ENCODE results near the gene CSMD2.

DNA sequence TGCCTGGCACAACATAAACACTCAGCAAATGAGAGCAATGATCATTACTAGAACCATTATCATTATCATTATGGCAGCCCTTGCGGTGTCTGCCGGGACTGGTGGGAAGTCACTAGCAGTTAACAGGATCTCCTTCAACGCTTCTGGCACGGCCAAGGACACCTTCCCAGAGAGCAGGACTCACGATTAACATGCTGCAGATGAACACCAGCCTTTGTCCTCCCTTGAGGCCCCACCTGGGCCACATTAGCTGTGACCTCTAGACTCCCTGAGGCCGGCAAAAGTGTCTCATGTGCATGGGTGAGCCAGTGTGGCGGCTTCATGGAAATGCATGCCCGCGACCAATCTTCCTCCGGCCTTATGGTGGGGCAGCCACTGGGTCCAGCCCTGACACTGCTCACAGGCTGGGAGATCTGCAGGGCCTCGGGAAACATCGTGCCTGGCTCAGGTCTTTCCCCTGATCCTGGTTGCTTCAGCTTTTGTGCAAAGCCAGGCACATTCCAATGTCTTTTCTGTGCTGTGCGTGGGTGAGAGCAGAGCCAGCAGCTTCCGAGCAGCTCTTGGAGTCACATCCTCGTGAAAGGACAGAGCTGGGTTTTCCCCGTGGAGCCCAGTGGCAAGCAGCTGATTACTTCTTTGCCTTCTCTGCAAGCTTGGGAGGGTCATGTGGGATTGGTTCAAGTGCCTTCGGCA lies 193.9 kb downstream of the CSMD2 start:
- TF ChIP-seq, protein P1, sequence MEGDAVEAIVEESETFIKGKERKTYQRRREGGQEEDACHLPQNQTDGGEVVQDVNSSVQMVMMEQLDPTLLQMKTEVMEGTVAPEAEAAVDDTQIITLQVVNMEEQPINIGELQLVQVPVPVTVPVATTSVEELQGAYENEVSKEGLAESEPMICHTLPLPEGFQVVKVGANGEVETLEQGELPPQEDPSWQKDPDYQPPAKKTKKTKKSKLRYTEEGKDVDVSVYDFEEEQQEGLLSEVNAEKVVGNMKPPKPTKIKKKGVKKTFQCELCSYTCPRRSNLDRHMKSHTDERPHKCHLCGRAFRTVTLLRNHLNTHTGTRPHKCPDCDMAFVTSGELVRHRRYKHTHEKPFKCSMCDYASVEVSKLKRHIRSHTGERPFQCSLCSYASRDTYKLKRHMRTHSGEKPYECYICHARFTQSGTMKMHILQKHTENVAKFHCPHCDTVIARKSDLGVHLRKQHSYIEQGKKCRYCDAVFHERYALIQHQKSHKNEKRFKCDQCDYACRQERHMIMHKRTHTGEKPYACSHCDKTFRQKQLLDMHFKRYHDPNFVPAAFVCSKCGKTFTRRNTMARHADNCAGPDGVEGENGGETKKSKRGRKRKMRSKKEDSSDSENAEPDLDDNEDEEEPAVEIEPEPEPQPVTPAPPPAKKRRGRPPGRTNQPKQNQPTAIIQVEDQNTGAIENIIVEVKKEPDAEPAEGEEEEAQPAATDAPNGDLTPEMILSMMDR (IDR thresholded peaks at IDR 0.05), result no peak
- TF ChIP-seq POLR2A (IDR thresholded peaks at IDR 0.05), result no peak
- no peak for TF ChIP-seq EP300 (IDR thresholded peaks at IDR 0.05)
